AG04450 (cell line): ENCODE measurements around the gene CEP164. TPM values are rescaled to one million over a fixed set of nuclear protein-coding genes. Genes with fewer than 3 reads are reported as not detected.

ENCODE experiments used
- CTCF ChIA-PET: fragments of 300-600, 350-600 bp; formaldehyde crosslinking; extraction: SDS; loops from one replicate; lab custom pipeline; 2022; ENCODE audit warnings: antibody characterized with exemption, inconsistent platforms; lab: Charles Lee
- POLR2A ChIA-PET: fragments of 350-600 bp; formaldehyde crosslinking; extraction: SDS; loops from one replicate; lab custom pipeline; 2021; ENCODE audit warnings: antibody characterized with exemption, inconsistent platforms; lab: Yijun Ruan, JAX
- DNase-seq: peaks from one replicate; pipeline ENCODE4 v3.0.0-alpha.2; 2011; ENCODE audit warnings: low read depth, low spot score
- H3K27ac ChIP-seq: one replicate; pipeline ENCODE4 v1.5.1; 2012; ENCODE audit warnings: low read depth, low read length, control low read depth
- H3K27me3 ChIP-seq: one replicate; pipeline ENCODE4 v1.6.0; 2012; ENCODE audit warnings: low read length; ENCODE audit not compliant: control insufficient read depth, insufficient read depth
- H3K4me3 ChIP-seq: 2 replicates; pipeline ENCODE4 v1.5.1; 2011; ENCODE audit warnings: mild to moderate bottlenecking, low read depth, low read length, control low read depth
- H3K9me3 ChIP-seq: 2 replicates; pipeline ENCODE4 v1.5.1; 2012; ENCODE audit warnings: low read length; ENCODE audit not compliant: control insufficient read depth, insufficient read depth
- CTCF ChIP-seq: IDR thresholded peaks from 2 replicates; pipeline ENCODE4 v1.5.1; 2011; ENCODE audit warnings: low read depth, low read length, control low read depth, inconsistent platforms
- polyA plus RNA-seq: library from polyadenylated mRNA; depleted of rRNA; stranded (reverse); fragments of >200 nt; gene quantifications from 2 replicates; pipeline ENCODE4 v1.2.3, GENCODE V29; 2011

Gene CEP164
- polyA plus RNA-seq, 1 experiment: 22.5 TPM

GRCh38 chr11:117333917-117334316 lies 6.3 kb downstream of the CEP164 start:
- no peak for DNase-seq
- no peak for TF ChIP-seq CTCF
- Histone ChIP-seq H3K4me3 (no peak overlapping the region), H3K27me3 (no peaks in the 10 kb centered on the region), H3K9me3 (no peaks in the 10 kb centered on the region), H3K27ac (no peak overlapping the region)
- CTCF ChIA-PET: interaction anchor here (0.6 to 0.7 kb wide), 2 partner anchors 11 to 81 kb away, joined by 8 to 9 read pairs; no protein-coding TSS in a partner anchor
- POLR2A ChIA-PET: interaction anchor here (0.6 to 0.7 kb wide), 3 partner anchors 8 to 215 kb away, joined by 4 to 6 read pairs (median 6); no protein-coding TSS in a partner anchor

DNA sequence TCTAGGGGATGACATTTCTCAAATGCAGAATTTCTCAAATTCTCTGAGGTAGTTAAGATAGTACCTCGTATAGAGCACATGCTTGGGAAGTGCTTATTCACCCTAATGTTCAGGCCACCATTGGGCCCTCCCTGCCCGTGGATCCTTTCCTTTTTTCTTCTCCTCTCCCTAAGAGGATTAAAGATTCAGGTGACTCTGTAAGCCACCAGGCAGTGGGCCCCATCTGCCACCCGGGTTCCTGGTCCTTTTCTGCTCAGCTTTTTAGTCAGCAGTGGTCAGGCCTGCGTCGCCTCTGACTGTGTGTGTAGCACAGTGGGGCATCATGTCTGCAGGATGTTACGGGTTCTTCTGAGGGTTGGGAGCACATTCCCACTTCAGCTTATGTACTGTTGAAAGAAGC lies 7.2 kb downstream of the CEP164 start:
- H3K9me3 ChIP-seq: no peaks in the 10 kb centered on the region
- H3K27ac ChIP-seq: no peak overlapping the region
- no peak for TF ChIP-seq CTCF
- no peaks in the 10 kb centered on the region for H3K27me3 ChIP-seq
- ChIA-PET POLR2A (no interaction called here), CTCF (no interaction called here)
- no peak for DNase-seq
- no peak overlapping the region for H3K4me3 ChIP-seq

- Histone ChIP-seq H3K27me3 (no peaks in the 10 kb centered on the region), H3K27ac (no peak overlapping the region), H3K9me3 (no peaks in the 10 kb centered on the region), H3K4me3 (no peak overlapping the region)
- CTCF ChIA-PET: interaction anchor here (0.7 kb wide), 2 partner anchors 40 to 611 kb away, joined by 4 to 5 read pairs; no protein-coding TSS in a partner anchor
- no peak for DNase-seq
- POLR2A ChIA-PET: no interaction called here
- TF ChIP-seq CTCF: no peak
These were observed 7.7 kb downstream of the CEP164 start for GRCh38 chr11:117335399-117335798.

DNA sequence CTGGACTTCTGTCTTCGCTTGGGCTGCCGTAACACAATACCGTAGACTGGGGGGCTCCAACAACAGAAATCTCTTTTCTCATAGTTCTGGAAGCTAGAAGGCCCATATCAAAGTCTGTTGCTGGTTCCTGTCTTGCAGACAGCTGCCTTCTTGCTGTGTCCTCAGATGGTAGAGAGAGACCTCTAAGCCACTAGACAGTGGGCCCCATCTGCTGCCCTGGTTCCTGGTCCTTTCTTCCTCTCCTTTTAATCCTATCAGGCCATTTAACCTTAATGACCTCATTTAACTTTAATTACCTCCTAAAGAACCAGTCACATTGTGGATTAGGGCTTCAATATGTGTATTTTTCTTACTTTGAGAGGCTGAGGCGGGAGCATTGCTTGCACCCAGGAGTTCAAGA lies 9.4 kb downstream of the CEP164 start:
- ChIA-PET CTCF (no interaction called here), POLR2A (no interaction called here)
- no peak for TF ChIP-seq CTCF
- H3K4me3 ChIP-seq: no peak overlapping the region
- no peaks in the 10 kb centered on the region for H3K27me3 ChIP-seq
- DNase-seq: no peak
- no peak overlapping the region for H3K27ac ChIP-seq
- H3K9me3 ChIP-seq: no peaks in the 10 kb centered on the region

- H3K27me3 ChIP-seq: no peaks in the 10 kb centered on the region
- H3K27ac ChIP-seq: no peak overlapping the region
- no peak overlapping the region for H3K4me3 ChIP-seq
- DNase-seq: no peak
- ChIA-PET CTCF (no interaction called here), POLR2A (no interaction called here)
- no peak for TF ChIP-seq CTCF
- no peaks in the 10 kb centered on the region for H3K9me3 ChIP-seq
These were observed 17.4 kb downstream of the CEP164 start for GRCh38 chr11:117345039-117345438.
